IPS-18a (cell line): ENCODE data around the gene ASTE1.
"Not testable (repeated sequence)": the region's sequence is repeated elsewhere in the genome, so short reads cannot be mapped to it uniquely, and the experiment has no call there.

Experiments
- H3K27ac ChIP-seq: one replicate; pipeline ENCODE4 v1.5.1; 2013; ENCODE audit warnings: low read length
- H3K27me3 ChIP-seq: one replicate; pipeline ENCODE4 v1.6.1; 2013; ENCODE audit warnings: mild to moderate bottlenecking, low read length; ENCODE audit not compliant: control insufficient read depth, insufficient read depth
- H3K36me3 ChIP-seq: one replicate; pipeline ENCODE4 v1.6.1; 2013; ENCODE audit warnings: low read depth, low read length; ENCODE audit not compliant: control insufficient read depth
- H3K4me1 ChIP-seq: one replicate; pipeline ENCODE4 v1.6.1; 2013; ENCODE audit warnings: low read depth, low read length; ENCODE audit not compliant: control insufficient read depth
- H3K4me3 ChIP-seq: one replicate; pipeline ENCODE4 v1.5.1; 2013; ENCODE audit warnings: low read length
- H3K9ac ChIP-seq: one replicate; pipeline ENCODE4 v1.6.1; 2013; ENCODE audit warnings: mild to moderate bottlenecking, low read length, moderate library complexity
- H3K9me3 ChIP-seq: one replicate; pipeline ENCODE4 v1.6.1; 2013; ENCODE audit warnings: low read depth, low read length; ENCODE audit not compliant: control insufficient read depth

The ASTE1 gene

GRCh38 chr3:131026321-131027151 lies at the start of gene ASTE1, which contains the start of gene NEK11:
Gene ASTE1 (minus strand): TSS chr3:131026825. CDS start chr3:131025306, 1,519 bp downstream.
Gene NEK11 (plus strand): TSS chr3:131026877. CDS start chr3:131029709, 2,832 bp downstream.
- Histone ChIP-seq H3K27me3 (no peaks in the 10 kb centered on the region), H3K27ac (peak within 1 kb of the TSS; percentile 83), H3K4me1 (peaks cover 4% of the 10 kb centered on the region), H3K4me3 (peak within 1 kb of the TSS; percentile 70), H3K9me3 (no peaks in the 10 kb centered on the region), H3K36me3 (peaks cover 3% of the 10 kb centered on the region), H3K9ac (peak within 1 kb of the TSS; percentile 73)

DNA sequence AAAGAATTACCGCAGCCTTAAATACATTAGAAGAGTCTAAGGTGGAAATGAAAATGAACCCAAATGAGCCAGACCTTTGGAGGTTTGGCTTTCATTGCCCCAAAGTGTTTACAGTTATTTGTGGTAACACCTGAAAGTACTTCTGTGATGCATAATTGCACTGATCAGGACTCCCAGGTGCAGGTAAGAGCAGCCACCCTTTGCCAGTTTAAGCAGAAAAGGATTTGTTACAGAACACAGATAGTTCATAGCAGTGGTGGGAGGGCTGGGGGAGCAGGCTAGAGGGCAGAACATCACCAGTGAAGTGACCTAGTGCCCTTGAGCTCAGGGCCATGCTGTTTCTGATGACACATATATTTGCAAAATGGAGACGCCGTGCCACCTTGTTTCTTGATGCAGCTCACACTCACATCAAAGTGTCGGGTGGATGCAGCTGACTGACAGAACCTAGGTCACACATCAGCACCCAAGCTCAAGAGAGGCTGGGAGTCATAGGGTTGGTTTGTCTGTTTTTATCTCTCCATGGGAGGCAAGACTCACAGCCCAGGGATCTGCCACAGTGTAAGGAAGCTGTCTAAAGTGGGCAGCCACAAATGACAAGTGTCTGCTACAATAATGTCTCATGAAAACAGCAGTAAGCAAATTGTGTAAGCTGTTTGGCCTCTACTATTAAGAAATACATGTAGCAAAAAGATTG lies 49.2 kb upstream of the ASTE1 start:
- Histone ChIP-seq H3K4me1 (peaks cover 23% of the 10 kb centered on the region), H3K36me3 (no peaks in the 10 kb centered on the region), H3K9ac (no peak overlapping the region), H3K9me3 (no peaks in the 10 kb centered on the region), H3K27me3 (no peaks in the 10 kb centered on the region), H3K4me3 (no peak overlapping the region), H3K27ac (no peak overlapping the region)

DNA sequence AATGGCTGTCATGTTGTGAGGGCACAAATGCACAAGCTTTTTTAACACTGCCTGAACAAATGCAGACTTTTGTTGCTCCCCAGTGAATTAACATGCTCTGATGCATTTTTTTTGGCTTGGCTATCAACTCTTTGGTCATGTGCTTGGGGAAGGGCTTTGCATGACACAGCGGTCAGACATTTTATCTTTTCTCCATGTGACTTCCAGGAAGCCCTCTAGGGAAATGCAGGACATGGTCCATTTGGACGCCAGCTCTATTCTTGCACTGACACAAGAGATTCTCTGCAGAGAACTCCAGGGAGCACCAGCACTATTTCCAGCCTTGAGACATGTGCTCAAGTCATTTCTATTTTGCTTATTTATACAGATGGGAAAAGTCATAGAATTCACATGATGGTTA lies 46.2 kb upstream of the ASTE1 start:
- Histone ChIP-seq H3K27me3 (no peaks in the 10 kb centered on the region), H3K4me3 (no peak overlapping the region), H3K4me1 (peaks cover 16% of the 10 kb centered on the region), H3K27ac (no peak overlapping the region), H3K9me3 (no peaks in the 10 kb centered on the region), H3K9ac (no peak overlapping the region), H3K36me3 (no peaks in the 10 kb centered on the region)

DNA sequence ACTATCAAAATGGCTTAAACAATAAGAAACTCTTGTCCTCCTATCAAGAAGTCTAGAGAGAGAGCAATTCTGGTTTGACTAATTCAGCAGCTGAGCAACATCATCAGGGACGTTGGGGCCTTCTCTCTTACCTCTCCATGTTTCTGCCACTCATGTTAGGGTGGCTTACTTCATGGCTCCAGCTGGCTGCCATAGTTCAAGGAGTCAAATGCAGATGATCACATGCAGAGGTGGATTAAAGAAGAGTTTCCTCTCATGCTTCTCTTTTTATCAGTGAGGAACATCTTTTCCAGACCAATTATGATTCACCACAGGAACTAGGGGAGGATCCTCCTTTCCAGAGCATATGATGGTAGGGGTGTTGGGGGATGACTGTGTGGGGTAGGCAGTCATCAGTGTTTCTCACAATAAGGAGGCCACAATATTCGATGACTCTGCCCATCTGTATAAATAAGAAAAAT lies 45.5 kb upstream of the ASTE1 start:
- H3K27me3 ChIP-seq, result no peaks in the 10 kb centered on the region
- H3K27ac ChIP-seq, result no peak overlapping the region
- no peaks in the 10 kb centered on the region for H3K9me3 ChIP-seq
- H3K4me3 ChIP-seq, result no peak overlapping the region
- no peaks in the 10 kb centered on the region for H3K36me3 ChIP-seq
- H3K9ac ChIP-seq, result no peak overlapping the region
- peaks cover 9% of the 10 kb centered on the region for H3K4me1 ChIP-seq

GRCh38 chr3:131067983-131068382 lies 41.4 kb upstream of the ASTE1 start:
- Histone ChIP-seq H3K36me3 (no peaks in the 10 kb centered on the region), H3K9me3 (no peaks in the 10 kb centered on the region), H3K4me1 (no peaks in the 10 kb centered on the region), H3K9ac (no peak overlapping the region), H3K4me3 (no peak overlapping the region), H3K27ac (no peak overlapping the region), H3K27me3 (no peaks in the 10 kb centered on the region)

GRCh38 chr3:131053043-131053859 lies 26.6 kb upstream of the ASTE1 start:
- Histone ChIP-seq H3K27me3 (no peaks in the 10 kb centered on the region), H3K27ac (no peak overlapping the region), H3K9me3 (no peaks in the 10 kb centered on the region), H3K4me1 (no peaks in the 10 kb centered on the region), H3K4me3 (no peak overlapping the region), H3K36me3 (no peaks in the 10 kb centered on the region), H3K9ac (no peak overlapping the region)

GRCh38 chr3:131050001-131050400 lies 23.4 kb upstream of the ASTE1 start:
- H3K9me3 ChIP-seq, result no peaks in the 10 kb centered on the region
- H3K36me3 ChIP-seq, result no peaks in the 10 kb centered on the region
- H3K9ac ChIP-seq, result no peak overlapping the region
- H3K4me1 ChIP-seq, result no peaks in the 10 kb centered on the region
- no peak overlapping the region for H3K27ac ChIP-seq
- H3K27me3 ChIP-seq, result no peaks in the 10 kb centered on the region
- H3K4me3 ChIP-seq, result no peak overlapping the region

GRCh38 chr3:131048030-131048429 lies 21.4 kb upstream of the ASTE1 start:
- no peaks in the 10 kb centered on the region for H3K9me3 ChIP-seq
- H3K27me3 ChIP-seq, result no peaks in the 10 kb centered on the region
- H3K36me3 ChIP-seq, result no peaks in the 10 kb centered on the region
- H3K4me3 ChIP-seq, result no peak overlapping the region
- H3K4me1 ChIP-seq, result no peaks in the 10 kb centered on the region
- no peak overlapping the region for H3K27ac ChIP-seq
- no peak overlapping the region for H3K9ac ChIP-seq

- no peaks in the 10 kb centered on the region for H3K9me3 ChIP-seq
- no peak overlapping the region for H3K9ac ChIP-seq
- H3K36me3 ChIP-seq, result no peaks in the 10 kb centered on the region
- H3K27me3 ChIP-seq, result no peaks in the 10 kb centered on the region
- no peak overlapping the region for H3K27ac ChIP-seq
- H3K4me3 ChIP-seq, result no peak overlapping the region
- H3K4me1 ChIP-seq, result no peaks in the 10 kb centered on the region
These were observed 21.0 kb upstream of the ASTE1 start for GRCh38 chr3:131047582-131047981.

GRCh38 chr3:131042271-131042985 lies 15.8 kb upstream of the ASTE1 start:
- not testable (repeated sequence) for H3K4me3 ChIP-seq

DNA sequence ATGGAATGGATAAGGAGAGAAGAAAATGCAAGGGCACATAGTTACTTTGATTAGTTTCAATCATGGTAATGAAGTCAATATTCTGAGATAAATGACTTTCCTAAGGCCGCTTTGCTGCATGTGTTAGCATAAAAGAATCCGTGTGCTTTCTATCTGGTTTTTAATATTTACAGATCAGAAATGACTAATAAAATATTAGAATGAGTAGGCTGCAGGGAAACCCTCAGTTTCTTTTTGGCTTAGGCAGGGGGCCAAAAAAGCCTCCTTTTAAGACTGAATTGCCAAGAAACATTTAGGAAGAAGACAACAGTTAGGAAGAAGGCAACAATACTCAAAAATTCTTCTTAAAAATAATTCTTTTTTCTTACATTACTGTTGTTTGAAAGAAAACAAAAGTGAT lies 11.7 kb upstream of the ASTE1 start:
- H3K36me3 ChIP-seq, result no peaks in the 10 kb centered on the region
- H3K4me1 ChIP-seq, result no peaks in the 10 kb centered on the region
- no peak overlapping the region for H3K4me3 ChIP-seq
- no peaks in the 10 kb centered on the region for H3K9me3 ChIP-seq
- no peak overlapping the region for H3K9ac ChIP-seq
- no peak overlapping the region for H3K27ac ChIP-seq
- no peaks in the 10 kb centered on the region for H3K27me3 ChIP-seq

More at GRCh38 chr3:131042271-131042985, 15.8 kb upstream of the ASTE1 start:
- not testable (repeated sequence) for H3K27me3 ChIP-seq, H3K9ac ChIP-seq, H3K27ac ChIP-seq, H3K4me1 ChIP-seq, H3K9me3 ChIP-seq, H3K36me3 ChIP-seq
